A673 (cell line): ENCODE results near the gene SNRPD1.

Experiments used
- CTCF ChIP-seq: fragments of 300-800, 200-600 bp; sonication (generic); conservative IDR thresholded peaks from 2 replicates; pipeline ENCODE4 v1.5.1; 2017; ENCODE audit warnings: low read depth, mild to moderate bottlenecking, antibody characterized with exemption, low read length, moderate library complexity, mixed read lengths
- EZH2 ChIP-seq: fragments of 200-600 bp; sonication (generic); IDR thresholded peaks from 2 replicates; pipeline ENCODE4 v1.6.1; 2017; ENCODE audit warnings: borderline replicate concordance, low read depth, mild to moderate bottlenecking, mixed read lengths, antibody characterized with exemption, low read length; ENCODE audit not compliant: poor library complexity, severe bottlenecking

DNA sequence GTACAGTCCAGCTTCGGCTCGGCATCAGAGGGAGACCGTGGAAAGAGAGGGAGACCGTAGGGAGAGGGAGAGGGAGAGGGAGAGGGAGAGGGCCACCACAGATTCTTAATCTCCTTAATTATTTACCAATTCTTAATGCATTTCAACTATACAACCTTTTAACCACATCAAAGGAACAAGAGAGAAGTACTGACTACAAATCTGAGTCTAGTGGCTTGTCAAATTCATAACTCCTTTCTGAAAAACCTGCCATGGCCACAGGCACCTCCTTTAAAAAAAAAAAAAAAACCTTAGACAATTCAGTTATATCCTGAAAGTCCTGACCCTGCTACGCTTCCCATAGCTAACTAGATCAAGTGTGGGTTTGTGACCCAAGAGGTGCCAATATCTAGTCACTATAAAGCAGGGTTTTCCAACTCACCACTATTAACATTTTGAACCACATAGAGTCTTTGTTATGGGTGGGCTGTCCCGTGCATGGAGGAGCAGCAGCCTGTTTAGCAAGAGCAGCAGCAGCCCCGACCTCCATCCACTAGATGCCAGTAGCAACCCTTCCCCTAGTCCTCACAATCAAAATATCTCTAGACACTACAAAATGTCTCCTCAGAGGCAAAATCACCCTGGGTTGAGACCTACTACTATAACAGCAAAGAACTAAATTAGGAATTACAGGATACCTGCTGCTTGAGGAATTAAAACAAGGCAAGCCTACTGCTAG lies 18.4 kb upstream of the SNRPD1 start:
- TF ChIP-seq CTCF (peak; percentile 28; the same call in 1 of the 2 replicates), EZH2 (no peak)
